Keratinocyte (primary cell): ENCODE data around the gene MAL. TPM values are rescaled to one million over a fixed set of nuclear protein-coding genes. Genes with fewer than 3 reads are reported as not detected.

Experiments
- DNase-seq: peaks from one replicate; pipeline ENCODE4 v3.0.0-alpha.2; 2011; ENCODE audit warnings: low read depth, missing footprints, low spot score
- FAIRE-seq: peaks from 2 replicates; lab custom pipeline; 2011; peaks lifted over from hg19 to GRCh38; lab: Jason Lieb, UNC
- H2AFZ ChIP-seq: 2 replicates; pipeline ENCODE4 v1.6.0; 2012; ENCODE audit warnings: low read length, control low read depth, inconsistent platforms; ENCODE audit not compliant: control insufficient read depth
- H3K27ac ChIP-seq: 2 replicates; pipeline ENCODE4 v1.5.1; 2011; ENCODE audit warnings: low read length; ENCODE audit not compliant: control insufficient read depth, insufficient read depth
- H3K27me3 ChIP-seq: 3 replicates; pipeline ENCODE4 v1.6.0; 2011; ENCODE audit warnings: low read length; ENCODE audit not compliant: control insufficient read depth, insufficient read depth; ENCODE audit errors: extremely low read depth
- H3K36me3 ChIP-seq, 2 experiments: 2 replicates in 1 of 2; 3 replicates in 1 of 2; pipeline ENCODE4 v1.5.1; 2011; ENCODE audit warnings: low read length in 2 of 2, mild to moderate bottlenecking in 1 of 2; ENCODE audit not compliant: control insufficient read depth in 2 of 2, insufficient read depth in 2 of 2; ENCODE audit errors: extremely low read depth in 1 of 2
- H3K4me1 ChIP-seq: 3 replicates; pipeline ENCODE4 v1.5.1; 2011; ENCODE audit warnings: low read length; ENCODE audit not compliant: control insufficient read depth, insufficient read depth; ENCODE audit errors: extremely low read depth
- H3K4me2 ChIP-seq: 3 replicates; pipeline ENCODE4 v1.6.0; 2011; ENCODE audit warnings: low read depth, low read length; ENCODE audit not compliant: control insufficient read depth, insufficient read depth; ENCODE audit errors: extremely low read depth
- H3K4me3 ChIP-seq, 3 experiments: fragments of 200-600 bp in 1 of 3; sonication (generic) in 1 of 3; 2 replicates in 2 of 3; 3 replicates in 1 of 3; pipeline ENCODE4 v1.5.1; 2011 to 2016; ENCODE audit warnings: low read length in 3 of 3, mild to moderate bottlenecking in 3 of 3, control low read depth in 2 of 3, inconsistent platforms in 1 of 3, low read depth in 1 of 3, mixed read lengths in 1 of 3, mixed run types in 1 of 3, moderate library complexity in 1 of 3; ENCODE audit not compliant: control insufficient read depth in 2 of 3, insufficient read depth in 2 of 3; ENCODE audit errors: extremely low read depth in 1 of 3
- H3K79me2 ChIP-seq: 2 replicates; pipeline ENCODE4 v1.6.0; 2012; ENCODE audit warnings: low read length; ENCODE audit not compliant: control insufficient read depth, insufficient read depth
- H3K9ac ChIP-seq: 3 replicates; pipeline ENCODE4 v1.6.0; 2011; ENCODE audit warnings: low read length; ENCODE audit not compliant: control insufficient read depth, insufficient read depth; ENCODE audit errors: extremely low read depth
- H3K9me1 ChIP-seq: 3 replicates; pipeline ENCODE4 v1.6.0; 2011; ENCODE audit warnings: low read length; ENCODE audit not compliant: control insufficient read depth, insufficient read depth; ENCODE audit errors: extremely low read depth
- H3K9me3 ChIP-seq: 2 replicates; pipeline ENCODE4 v1.5.1; 2012; ENCODE audit warnings: low read depth, low read length; ENCODE audit not compliant: control insufficient read depth
- H4K20me1 ChIP-seq: 3 replicates; pipeline ENCODE4 v1.6.0; 2011; ENCODE audit warnings: low read length; ENCODE audit not compliant: control insufficient read depth, insufficient read depth; ENCODE audit errors: extremely low read depth
- EZH2 ChIP-seq: IDR thresholded peaks from one replicate; pipeline ENCODE4 v1.6.1; 2012; ENCODE audit warnings: inconsistent platforms, mild to moderate bottlenecking, low read length, moderate library complexity
- dilution Hi-C: fragments of 300-500 bp; cut with MboI; formaldehyde crosslinking; loops from one replicate; pipeline ENCODE4 v1.7.0; 2020; ENCODE audit warnings: low sequenced_read_pairs; ENCODE audit not compliant: extremely low pct_ligation_motif_present
- polyA plus RNA-seq, 5 experiments: library from polyadenylated mRNA; depleted of rRNA in 3 of 5; stranded (reverse) in 3 of 5; stranded (forward) in 1 of 5; unstranded in 1 of 5; fragments of >200 nt; gene quantifications; 1 replicate in 1 of 5; 2 replicates in 3 of 5; 3 replicates in 1 of 5; pipeline versions ENCODE4 v1.2.1 to v1.2.3, GENCODE V29; 2011 to 2012; ENCODE audit warnings: missing spikeins in 2 of 5, low read depth in 1 of 5, low replicate concordance in 1 of 5
- TF ChIP-seq, protein P1 (sequence below), 3 experiments: IDR thresholded peaks in 1 of 3; conservative IDR thresholded peaks in 1 of 3; optimal IDR thresholded peaks in 1 of 3; 2 replicates in 2 of 3; 3 replicates in 1 of 3; pipeline versions ENCODE3 to v1.5.1; 2011; ENCODE audit warnings: low read length in 3 of 3, mild to moderate bottlenecking in 3 of 3, moderate library complexity in 2 of 3, control low read depth in 1 of 3, inconsistent platforms in 1 of 3; ENCODE audit not compliant: insufficient read depth in 2 of 3; ENCODE audit errors: extremely low read depth in 1 of 3

Gene MAL
- polyA plus RNA-seq, 1 donor (not counting 4 experiments of a cell fraction or from before 2014, with no cell fraction given), result not detected

DNA sequence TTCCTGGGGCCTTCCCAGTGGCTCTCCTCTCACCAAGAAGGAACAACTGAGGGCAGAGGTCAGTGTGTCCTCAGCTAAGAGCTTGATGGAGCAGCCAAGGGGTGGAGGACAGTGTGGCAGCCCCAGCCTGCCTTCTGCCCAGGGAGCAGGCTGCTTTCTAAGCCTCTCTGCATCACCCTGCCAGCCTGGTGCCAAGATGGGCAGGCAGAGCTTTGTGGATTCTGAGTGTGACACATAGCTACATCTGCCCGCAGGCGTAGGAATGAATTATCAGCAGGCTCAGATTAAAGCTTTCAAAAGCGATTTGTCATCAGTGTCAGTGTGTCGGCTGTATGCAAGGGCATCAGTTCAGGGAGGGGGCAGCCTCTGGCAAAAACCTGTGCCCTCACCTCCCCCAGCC, 8.7 kb downstream of the MAL start:
- dilution Hi-C loops, result no loop called here
- DNase-seq, result peak; percentile 58

DNA sequence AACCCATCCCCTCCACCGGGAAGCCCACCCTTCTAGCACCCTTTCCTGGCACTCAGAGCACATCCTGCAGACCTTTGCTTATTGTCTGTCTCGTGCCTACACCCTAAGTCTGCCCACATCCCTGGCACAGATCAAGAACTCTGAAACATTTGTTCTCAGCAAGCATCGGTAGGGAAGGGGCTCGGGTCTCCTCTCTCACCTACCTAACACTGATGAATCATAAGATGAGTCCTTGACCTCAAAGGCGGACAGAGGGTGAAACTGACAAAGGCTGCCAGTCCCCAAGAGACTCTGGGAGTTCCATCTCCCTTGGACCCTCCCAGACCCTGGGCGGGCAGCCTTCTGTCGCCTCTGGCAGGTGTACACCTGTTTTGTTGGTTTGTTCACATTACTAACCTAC, 9.3 kb downstream of the MAL start:
- no peak overlapping the region for H3K9ac ChIP-seq
- dilution Hi-C loops, result no loop called here
- H3K4me2 ChIP-seq, result no peak overlapping the region
- no peak for TF ChIP-seq EZH2
- TF ChIP-seq, protein P1, sequence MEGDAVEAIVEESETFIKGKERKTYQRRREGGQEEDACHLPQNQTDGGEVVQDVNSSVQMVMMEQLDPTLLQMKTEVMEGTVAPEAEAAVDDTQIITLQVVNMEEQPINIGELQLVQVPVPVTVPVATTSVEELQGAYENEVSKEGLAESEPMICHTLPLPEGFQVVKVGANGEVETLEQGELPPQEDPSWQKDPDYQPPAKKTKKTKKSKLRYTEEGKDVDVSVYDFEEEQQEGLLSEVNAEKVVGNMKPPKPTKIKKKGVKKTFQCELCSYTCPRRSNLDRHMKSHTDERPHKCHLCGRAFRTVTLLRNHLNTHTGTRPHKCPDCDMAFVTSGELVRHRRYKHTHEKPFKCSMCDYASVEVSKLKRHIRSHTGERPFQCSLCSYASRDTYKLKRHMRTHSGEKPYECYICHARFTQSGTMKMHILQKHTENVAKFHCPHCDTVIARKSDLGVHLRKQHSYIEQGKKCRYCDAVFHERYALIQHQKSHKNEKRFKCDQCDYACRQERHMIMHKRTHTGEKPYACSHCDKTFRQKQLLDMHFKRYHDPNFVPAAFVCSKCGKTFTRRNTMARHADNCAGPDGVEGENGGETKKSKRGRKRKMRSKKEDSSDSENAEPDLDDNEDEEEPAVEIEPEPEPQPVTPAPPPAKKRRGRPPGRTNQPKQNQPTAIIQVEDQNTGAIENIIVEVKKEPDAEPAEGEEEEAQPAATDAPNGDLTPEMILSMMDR (optimal IDR thresholded peaks at IDR 0.05 in 1 of 3, IDR thresholded peaks at IDR 0.05 in 1 of 3, conservative IDR thresholded peaks at IDR 0.05 in 1 of 3; ENCODE audit: extremely low read depth in 1 of 3, insufficient read depth in 2 of 3, low read length in 3 of 3), result no peak
- no peak overlapping the region for H3K27ac ChIP-seq
- H3K79me2 ChIP-seq, result no peaks in the 10 kb centered on the region
- H3K4me1 ChIP-seq, result no peaks in the 10 kb centered on the region
- H2AFZ ChIP-seq, result no peak overlapping the region
- no peaks in the 10 kb centered on the region for H3K9me1 ChIP-seq
- H3K4me3 ChIP-seq, result no peak overlapping the region
- H4K20me1 ChIP-seq, result no peaks in the 10 kb centered on the region
- DNase-seq, result no peak
- H3K27me3 ChIP-seq, result peaks cover 37% of the 10 kb centered on the region
- H3K9me3 ChIP-seq, result peaks cover 9% of the 10 kb centered on the region
- no peaks in the 10 kb centered on the region for H3K36me3 ChIP-seq
- no peak for FAIRE-seq

More for the DNA sequence above, 8.7 kb downstream of the MAL start:
- H3K36me3 ChIP-seq, result no peaks in the 10 kb centered on the region
- peak; percentile 39 for FAIRE-seq
- no peaks in the 10 kb centered on the region for H3K4me1 ChIP-seq
- H3K4me2 ChIP-seq, result no peak overlapping the region
- peaks cover 37% of the 10 kb centered on the region for H3K27me3 ChIP-seq
- no peak overlapping the region for H3K9ac ChIP-seq
- no peak overlapping the region for H3K4me3 ChIP-seq
- no peaks in the 10 kb centered on the region for H3K9me1 ChIP-seq
- H2AFZ ChIP-seq, result no peak overlapping the region
- H3K9me3 ChIP-seq, result peaks cover 9% of the 10 kb centered on the region
- no peaks in the 10 kb centered on the region for H3K79me2 ChIP-seq
- TF ChIP-seq EZH2, result no peak
- TF ChIP-seq, protein P1 (optimal IDR thresholded peaks at IDR 0.05 in 1 of 3, IDR thresholded peaks at IDR 0.05 in 1 of 3, conservative IDR thresholded peaks at IDR 0.05 in 1 of 3; ENCODE audit: extremely low read depth in 1 of 3, insufficient read depth in 2 of 3, low read length in 3 of 3), result no peak
- no peak overlapping the region for H3K27ac ChIP-seq
- no peaks in the 10 kb centered on the region for H4K20me1 ChIP-seq
